IPS-18a (cell line): Measurements from ENCODE around the gene TEX53.

Source experiments
- H3K27ac ChIP-seq: one replicate; pipeline ENCODE4 v1.5.1; 2013; ENCODE audit warnings: low read length
- H3K27me3 ChIP-seq: one replicate; pipeline ENCODE4 v1.6.1; 2013; ENCODE audit warnings: mild to moderate bottlenecking, low read length; ENCODE audit not compliant: control insufficient read depth, insufficient read depth
- H3K36me3 ChIP-seq: one replicate; pipeline ENCODE4 v1.6.1; 2013; ENCODE audit warnings: low read depth, low read length; ENCODE audit not compliant: control insufficient read depth
- H3K4me1 ChIP-seq: one replicate; pipeline ENCODE4 v1.6.1; 2013; ENCODE audit warnings: low read depth, low read length; ENCODE audit not compliant: control insufficient read depth
- H3K4me3 ChIP-seq: one replicate; pipeline ENCODE4 v1.5.1; 2013; ENCODE audit warnings: low read length
- H3K9ac ChIP-seq: one replicate; pipeline ENCODE4 v1.6.1; 2013; ENCODE audit warnings: mild to moderate bottlenecking, low read length, moderate library complexity
- H3K9me3 ChIP-seq: one replicate; pipeline ENCODE4 v1.6.1; 2013; ENCODE audit warnings: low read depth, low read length; ENCODE audit not compliant: control insufficient read depth

Gene TEX53

GRCh38 chr9:114690308-114690707, 32.7 kb upstream of the TEX53 start:
- H3K9me3 ChIP-seq = no peaks in the 10 kb centered on the region
- no peak overlapping the region for H3K4me3 ChIP-seq
- H3K27ac ChIP-seq = no peak overlapping the region
- no peaks in the 10 kb centered on the region for H3K27me3 ChIP-seq
- H3K36me3 ChIP-seq = no peaks in the 10 kb centered on the region
- H3K4me1 ChIP-seq = peaks cover 4% of the 10 kb centered on the region
- no peak overlapping the region for H3K9ac ChIP-seq

GRCh38 chr9:114689813-114690212, 32.2 kb upstream of the TEX53 start:
- Histone ChIP-seq H3K9me3 (no peaks in the 10 kb centered on the region), H3K4me3 (no peak overlapping the region), H3K27me3 (no peaks in the 10 kb centered on the region), H3K4me1 (peaks cover 4% of the 10 kb centered on the region), H3K27ac (no peak overlapping the region), H3K36me3 (no peaks in the 10 kb centered on the region), H3K9ac (no peak overlapping the region)

- Histone ChIP-seq H3K27ac (no peak overlapping the region), H3K9me3 (no peaks in the 10 kb centered on the region), H3K9ac (no peak overlapping the region), H3K4me1 (peaks cover 4% of the 10 kb centered on the region), H3K36me3 (no peaks in the 10 kb centered on the region), H3K27me3 (no peaks in the 10 kb centered on the region), H3K4me3 (no peak overlapping the region)
Observed at GRCh38 chr9:114688909-114689610, 31.5 kb upstream of the TEX53 start.

- H3K4me3 ChIP-seq = no peak overlapping the region
- H3K4me1 ChIP-seq = peaks cover 4% of the 10 kb centered on the region
- no peaks in the 10 kb centered on the region for H3K9me3 ChIP-seq
- H3K27me3 ChIP-seq = no peaks in the 10 kb centered on the region
- H3K36me3 ChIP-seq = no peaks in the 10 kb centered on the region
- H3K27ac ChIP-seq = no peak overlapping the region
- no peak overlapping the region for H3K9ac ChIP-seq
Observed at GRCh38 chr9:114688379-114688778, 30.8 kb upstream of the TEX53 start.

GRCh38 chr9:114687034-114687433, 29.4 kb upstream of the TEX53 start:
- no peak overlapping the region for H3K4me3 ChIP-seq
- peaks cover 4% of the 10 kb centered on the region for H3K4me1 ChIP-seq
- H3K9ac ChIP-seq = no peak overlapping the region
- H3K27ac ChIP-seq = no peak overlapping the region
- H3K9me3 ChIP-seq = no peaks in the 10 kb centered on the region
- no peaks in the 10 kb centered on the region for H3K27me3 ChIP-seq
- no peaks in the 10 kb centered on the region for H3K36me3 ChIP-seq

- H3K4me3 ChIP-seq = no peak overlapping the region
- H3K27me3 ChIP-seq = no peaks in the 10 kb centered on the region
- H3K27ac ChIP-seq = no peak overlapping the region
- no peaks in the 10 kb centered on the region for H3K9me3 ChIP-seq
- no peaks in the 10 kb centered on the region for H3K36me3 ChIP-seq
- H3K9ac ChIP-seq = no peak overlapping the region
- H3K4me1 ChIP-seq = peaks cover 4% of the 10 kb centered on the region
Observed at GRCh38 chr9:114685951-114686350, 28.3 kb upstream of the TEX53 start.

GRCh38 chr9:114684036-114684435, 26.4 kb upstream of the TEX53 start:
- Histone ChIP-seq H3K36me3 (no peaks in the 10 kb centered on the region), H3K4me3 (no peak overlapping the region), H3K4me1 (no peaks in the 10 kb centered on the region), H3K27ac (no peak overlapping the region), H3K27me3 (no peaks in the 10 kb centered on the region), H3K9ac (no peak overlapping the region), H3K9me3 (no peaks in the 10 kb centered on the region)

- H3K9me3 ChIP-seq = no peaks in the 10 kb centered on the region
- no peaks in the 10 kb centered on the region for H3K27me3 ChIP-seq
- no peak overlapping the region for H3K27ac ChIP-seq
- H3K4me3 ChIP-seq = no peak overlapping the region
- no peaks in the 10 kb centered on the region for H3K36me3 ChIP-seq
- no peaks in the 10 kb centered on the region for H3K4me1 ChIP-seq
- no peak overlapping the region for H3K9ac ChIP-seq
Observed at GRCh38 chr9:114682846-114683245, 25.2 kb upstream of the TEX53 start.

- Histone ChIP-seq H3K27me3 (no peaks in the 10 kb centered on the region), H3K36me3 (no peaks in the 10 kb centered on the region), H3K9me3 (no peaks in the 10 kb centered on the region), H3K9ac (no peak within 1 kb of the TSS), H3K27ac (no peak within 1 kb of the TSS), H3K4me3 (no peak within 1 kb of the TSS), H3K4me1 (no peaks in the 10 kb centered on the region)
Observed at GRCh38 chr9:114681594-114682332, 24.2 kb upstream of the TEX53 start, which contains the start of gene TEX48. TSS of gene TEX48 (minus strand) at chr9:114682192. CDS start at chr9:114671723, 10,469 bp downstream.

- Histone ChIP-seq H3K9me3 (no peaks in the 10 kb centered on the region), H3K27me3 (no peaks in the 10 kb centered on the region), H3K36me3 (no peaks in the 10 kb centered on the region)
Observed at GRCh38 chr9:114680259-114681001, 22.8 kb upstream of the TEX53 start.

GRCh38 chr9:114678795-114679194, 21.2 kb upstream of the TEX53 start:
- Histone ChIP-seq H3K27me3 (no peaks in the 10 kb centered on the region), H3K4me3 (no peak overlapping the region), H3K9me3 (no peaks in the 10 kb centered on the region), H3K27ac (no peak overlapping the region), H3K36me3 (no peaks in the 10 kb centered on the region), H3K9ac (no peak overlapping the region), H3K4me1 (peaks cover 4% of the 10 kb centered on the region)

More at GRCh38 chr9:114680259-114681001, 22.8 kb upstream of the TEX53 start:
- Histone ChIP-seq H3K4me1 (no peaks in the 10 kb centered on the region), H3K27ac (no peak overlapping the region), H3K4me3 (no peak overlapping the region), H3K9ac (no peak overlapping the region)
